NCI-H1092 treated with DMSO at 0.1 percent for 48 hours (cell line): Measurements from ENCODE around the gene NDE1.
"Not testable (repeated sequence)": the region's sequence is repeated elsewhere in the genome, so short reads cannot be mapped to it uniquely, and the experiment has no call there.

Experiments
- DNase-seq: peaks from one replicate; lab custom pipeline; 2025; lab: John Stamatoyannopoulos, UW

NDE1 gene

GRCh38 chr16:15650698-15651171, 690 bp downstream of the NDE1 start:
- no peak for DNase-seq

DNA sequence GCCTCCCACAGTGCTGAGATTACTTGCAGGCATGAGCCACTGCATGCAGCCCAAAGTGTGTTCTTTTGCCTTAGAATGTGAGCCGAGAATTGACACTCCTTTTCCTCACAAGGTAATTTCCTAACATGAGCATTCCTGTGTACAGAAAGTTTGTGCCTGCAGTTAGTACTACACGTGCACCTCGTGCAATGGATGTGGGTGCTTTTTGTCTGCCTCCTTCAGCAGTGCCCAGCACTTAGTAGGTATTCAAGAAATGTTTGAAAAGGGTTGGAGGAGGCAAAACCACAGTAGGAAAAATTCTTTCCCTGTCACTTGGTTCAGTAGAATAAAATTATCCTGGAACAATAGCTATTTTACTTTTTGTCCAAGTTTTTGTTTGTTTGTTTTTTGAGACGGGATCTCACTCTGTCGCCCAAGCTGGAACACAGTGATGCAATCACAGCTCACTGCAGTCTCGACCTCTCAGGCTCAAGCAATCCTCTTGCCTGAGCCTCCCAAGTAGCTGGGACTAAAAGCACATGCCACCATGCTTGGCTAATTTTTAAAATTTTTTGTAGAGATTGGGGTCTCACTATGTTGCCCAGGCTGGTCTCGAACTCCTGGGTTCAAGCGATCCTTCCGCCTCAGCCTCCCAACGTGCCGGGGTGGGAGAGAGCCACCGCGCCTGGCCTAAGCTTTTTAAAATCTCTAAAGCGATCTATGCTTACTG, 2.4 kb downstream of the NDE1 start:
- DNase-seq, result no peak

- DNase-seq, result no peak
Measured at GRCh38 chr16:15653227-15653626, 3.2 kb downstream of the NDE1 start.

- DNase-seq, result no peak
Measured at GRCh38 chr16:15654591-15654990, 4.5 kb downstream of the NDE1 start.

DNA sequence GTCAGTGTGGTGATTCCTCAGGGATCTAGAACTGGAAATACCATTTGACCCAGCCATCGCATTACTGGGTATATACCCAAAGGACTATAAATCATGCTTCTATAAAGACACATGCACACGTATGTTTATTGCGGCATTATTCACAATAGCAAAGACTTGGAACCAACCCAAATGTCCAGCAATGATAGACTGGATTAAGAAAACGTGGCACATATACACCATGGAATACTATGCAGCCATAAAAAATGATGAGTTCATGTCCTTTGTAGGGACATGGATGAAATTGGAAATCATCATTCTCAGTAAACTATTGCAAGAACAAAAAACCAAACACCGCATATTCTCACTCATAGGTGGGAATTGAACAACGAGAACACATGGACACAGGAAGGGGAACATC, 5.5 kb downstream of the NDE1 start:
- not testable (repeated sequence) for DNase-seq

DNA sequence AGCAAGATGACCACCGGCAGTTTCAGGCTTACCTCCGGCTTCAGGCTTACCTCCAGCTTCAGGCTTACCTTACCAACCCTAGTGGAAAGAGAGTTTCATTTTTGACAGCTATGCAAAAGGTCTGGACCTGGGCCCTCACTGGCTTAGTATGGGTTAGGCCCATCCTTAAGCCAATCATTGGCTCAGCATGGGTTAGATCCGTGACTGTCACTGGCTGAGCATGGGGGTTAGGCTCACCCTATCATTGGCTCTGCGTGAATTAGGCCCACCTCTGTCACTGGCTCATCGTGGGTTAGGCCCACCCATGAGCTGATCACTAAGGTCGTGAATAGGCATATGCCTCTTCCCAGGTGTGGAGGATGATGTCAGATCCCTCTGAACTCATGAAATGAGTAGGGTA, 8.1 kb downstream of the NDE1 start:
- DNase-seq, result no peak

DNA sequence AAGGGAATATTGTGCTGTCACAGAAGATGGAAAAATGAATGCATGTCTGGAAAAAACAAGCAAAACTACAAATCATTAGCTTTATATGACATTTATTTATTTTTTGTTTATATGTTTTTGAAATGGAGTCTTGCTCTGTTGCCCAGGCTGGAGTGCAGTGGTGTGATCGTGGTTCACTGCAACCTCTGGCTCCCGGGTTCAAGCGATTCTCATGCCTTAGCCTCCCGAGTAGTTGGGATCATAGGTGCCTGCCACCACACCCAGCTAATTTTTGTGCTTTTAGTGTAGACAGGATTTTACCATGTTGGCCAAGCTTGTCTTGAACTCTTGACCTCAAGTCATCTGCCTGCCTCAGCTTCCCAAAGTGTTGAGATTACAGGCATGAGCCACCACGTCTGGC, 8.5 kb downstream of the NDE1 start:
- no peak for DNase-seq

DNA sequence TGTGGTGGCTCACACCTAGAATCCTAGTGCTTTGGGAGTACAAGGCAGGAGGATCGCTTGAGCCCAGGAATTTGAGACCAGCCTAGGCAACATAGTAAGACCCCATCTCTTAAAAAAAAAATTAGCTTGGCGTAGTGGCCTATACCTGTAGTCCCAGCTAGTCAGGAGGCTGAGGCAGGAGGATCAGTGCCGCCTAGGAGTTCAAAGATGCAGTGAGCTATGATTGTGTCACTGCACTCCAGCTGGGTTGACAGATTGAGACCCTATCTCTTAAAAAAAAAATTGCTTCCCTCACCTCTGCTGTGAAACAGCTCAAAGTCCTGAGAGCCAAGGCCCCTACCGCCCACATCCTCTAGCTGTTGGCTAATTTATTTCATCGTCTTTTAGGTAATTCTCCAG, 10.2 kb downstream of the NDE1 start:
- no peak for DNase-seq

- no peak for DNase-seq
Measured at GRCh38 chr16:15665107-15665506, 15.1 kb downstream of the NDE1 start.

DNA sequence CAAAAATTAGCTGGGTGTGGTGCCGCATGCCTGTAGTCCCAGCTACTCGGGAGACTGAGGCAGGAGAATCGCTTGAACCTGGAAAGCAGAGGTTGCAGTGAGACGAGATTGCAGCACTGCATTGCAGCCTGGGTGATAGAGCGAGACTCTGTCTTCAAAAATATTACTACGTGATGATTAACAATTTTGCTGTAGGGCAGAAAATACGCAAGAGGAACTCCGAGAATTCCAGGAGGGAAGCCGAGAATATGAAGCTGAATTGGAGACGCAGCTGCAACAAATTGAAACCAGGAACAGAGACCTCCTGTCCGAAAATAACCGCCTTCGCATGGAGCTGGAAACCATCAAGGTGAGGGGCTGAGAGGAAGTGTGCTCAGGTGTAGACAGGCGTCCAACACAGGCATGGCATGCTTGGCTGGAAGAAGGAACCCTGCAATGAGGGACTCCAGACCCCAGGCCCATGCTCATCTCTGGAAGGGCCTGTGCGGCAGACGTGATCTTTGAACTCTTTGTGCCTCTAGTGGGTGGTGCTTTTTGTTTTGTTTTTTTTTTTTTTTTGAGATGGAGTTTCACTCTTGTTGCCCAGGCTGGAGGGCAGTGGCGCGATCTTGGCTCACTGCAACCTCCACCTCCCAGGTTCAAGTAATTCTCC, 17.2 kb downstream of the NDE1 start:
- no peak for DNase-seq

- no peak for DNase-seq
Measured at GRCh38 chr16:15671530-15672117, 21.6 kb downstream of the NDE1 start.

GRCh38 chr16:15672127-15672513, 22.1 kb downstream of the NDE1 start:
- not testable (repeated sequence) for DNase-seq

GRCh38 chr16:15672514-15673167, 22.6 kb downstream of the NDE1 start:
- DNase-seq, result no peak

GRCh38 chr16:15674571-15674970, 24.5 kb downstream of the NDE1 start:
- no peak for DNase-seq

- no peak for DNase-seq
Measured at GRCh38 chr16:15676506-15676905, 26.5 kb downstream of the NDE1 start.

DNA sequence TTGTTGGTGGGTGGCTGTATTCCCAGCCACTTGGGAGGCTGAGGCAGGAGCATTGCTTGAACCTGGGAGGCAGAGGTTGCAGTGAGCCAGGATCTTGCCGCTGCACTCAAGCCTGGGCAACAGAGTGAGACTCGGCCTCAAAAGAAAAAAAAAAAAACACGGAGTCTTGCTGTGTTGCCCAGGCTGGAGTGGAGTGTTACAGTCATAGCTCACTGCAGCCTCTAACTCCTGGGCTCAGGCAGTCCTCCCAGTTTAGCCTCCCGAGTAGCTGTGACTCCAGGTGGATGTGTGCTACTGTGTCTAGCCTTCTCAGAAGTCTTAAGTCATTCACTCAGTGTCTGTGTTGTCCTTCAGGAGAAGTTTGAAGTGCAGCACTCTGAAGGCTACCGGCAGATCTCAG, 27.4 kb downstream of the NDE1 start:
- DNase-seq, result no peak

GRCh38 chr16:15682105-15682570, 32.1 kb downstream of the NDE1 start:
- no peak for DNase-seq

GRCh38 chr16:15686287-15686686, 36.2 kb downstream of the NDE1 start:
- DNase-seq, result no peak

- DNase-seq, result no peak
Measured at GRCh38 chr16:15689290-15689689, 39.2 kb downstream of the NDE1 start.

DNA sequence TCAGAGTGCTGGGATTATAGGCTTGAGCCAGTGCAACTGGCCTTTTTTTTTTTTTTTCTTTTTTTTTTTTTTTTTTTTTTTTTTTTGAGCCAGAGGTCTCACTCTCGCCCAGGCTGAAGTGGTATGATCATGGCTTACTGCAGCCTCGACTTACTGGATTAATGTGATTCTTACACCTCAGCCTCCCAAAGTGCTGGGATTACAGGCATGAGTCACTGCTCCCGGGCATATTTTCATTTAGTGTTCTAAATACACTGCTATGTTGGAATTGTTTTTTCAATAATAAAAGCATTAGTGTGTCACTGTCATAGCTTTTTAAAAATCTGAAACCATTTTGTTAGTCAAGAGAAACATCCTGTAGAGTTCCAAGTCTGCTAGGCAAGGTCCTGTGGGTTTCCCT, 40.3 kb downstream of the NDE1 start:
- DNase-seq, result no peak

DNA sequence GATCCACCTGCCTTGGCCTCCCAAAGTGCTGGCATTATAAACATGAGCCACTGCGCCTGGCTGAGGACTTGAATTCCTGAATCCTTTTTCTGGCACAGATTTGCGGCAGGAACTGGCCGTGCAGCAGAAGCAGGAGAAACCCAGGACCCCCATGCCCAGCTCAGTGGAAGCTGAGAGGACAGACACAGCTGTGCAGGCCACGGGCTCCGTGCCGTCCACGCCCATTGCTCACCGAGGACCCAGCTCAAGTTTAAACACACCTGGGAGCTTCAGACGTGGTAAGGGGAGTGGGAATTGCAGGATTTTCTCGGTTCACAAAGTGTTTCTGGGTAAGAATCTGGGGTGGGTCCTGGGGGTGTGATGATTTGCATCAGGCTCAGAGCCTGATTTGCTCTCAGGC, 41.0 kb downstream of the NDE1 start:
- no peak for DNase-seq

DNA sequence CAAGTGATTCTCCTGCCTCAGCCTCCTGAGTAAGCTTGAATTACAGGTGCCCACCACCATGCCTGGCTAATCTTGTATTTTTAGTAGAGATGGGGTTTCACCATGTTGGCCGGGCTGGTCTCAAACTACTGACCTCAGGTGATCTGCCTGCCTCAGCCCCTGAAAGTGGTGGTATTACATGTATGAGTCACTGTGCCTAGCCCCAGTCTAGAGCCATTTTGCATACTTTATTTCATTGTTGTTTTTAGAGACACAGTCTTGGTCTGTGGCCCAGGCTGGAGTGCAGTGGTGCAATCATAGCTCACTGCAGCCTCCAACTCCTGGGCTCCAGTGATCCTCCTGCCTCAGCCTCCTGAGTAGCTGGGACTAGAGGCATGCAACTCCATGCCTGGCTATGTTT, 42.5 kb downstream of the NDE1 start:
- DNase-seq, result not testable (repeated sequence)

GRCh38 chr16:15694499-15694898, 44.5 kb downstream of the NDE1 start:
- DNase-seq, result no peak
